ENCODE results near the gene EPB41L2.

- TF ChIP-seq CTCF (IDR thresholded peaks at IDR 0.05): no peak
- no peak for TF ChIP-seq POLR2A (IDR thresholded peaks at IDR 0.05)
Measured at GRCh38 chr6:130995783-130996447, 67.1 kb downstream of the EPB41L2 start.

Measured in body of pancreas (tissue), 4 donors.